Stimulated activated CD8-positive, alpha-beta memory T cell treated with anti-CD3 and anti-CD28 coated beads, Interleukin-4, amount 100 ng/mL, for 48 hours (primary cell): Measurements from ENCODE around the gene LRRC14B.
A peak's percentile ranks its signal among the peaks of the same experiment; 100 is the strongest.

ENCODE experiments used
- DNase-seq: peaks from one replicate; pipeline ENCODE4 v3.0.0-alpha.2; 2020

Gene LRRC14B

GRCh38 chr5:176296-176823, 14.9 kb upstream of the LRRC14B start:
- no peak for DNase-seq

- DNase-seq, result no peak
Measured at GRCh38 chr5:178110-178509, 13.2 kb upstream of the LRRC14B start.

DNA sequence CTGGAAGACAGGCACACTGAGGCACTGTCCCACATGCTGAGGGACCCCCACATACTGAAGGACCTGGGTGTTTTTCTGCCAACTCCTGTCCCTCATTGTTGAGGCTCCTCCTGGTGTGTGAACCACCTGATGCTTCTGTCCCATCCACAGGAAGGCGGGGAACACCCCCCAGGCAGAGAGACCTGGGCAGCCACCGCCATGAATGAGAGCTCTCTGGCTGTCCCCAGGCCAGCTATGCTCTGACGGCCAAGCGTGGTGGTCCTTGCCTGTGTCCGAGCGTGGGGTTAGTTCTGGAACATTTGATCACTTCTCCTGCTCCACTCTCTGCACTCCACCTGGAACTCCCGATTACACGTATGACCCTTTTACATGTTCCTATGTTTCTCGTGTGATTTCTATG, 11.9 kb upstream of the LRRC14B start:
- DNase-seq, result no peak

GRCh38 chr5:180286-180918, 10.9 kb upstream of the LRRC14B start:
- no peak for DNase-seq

DNA sequence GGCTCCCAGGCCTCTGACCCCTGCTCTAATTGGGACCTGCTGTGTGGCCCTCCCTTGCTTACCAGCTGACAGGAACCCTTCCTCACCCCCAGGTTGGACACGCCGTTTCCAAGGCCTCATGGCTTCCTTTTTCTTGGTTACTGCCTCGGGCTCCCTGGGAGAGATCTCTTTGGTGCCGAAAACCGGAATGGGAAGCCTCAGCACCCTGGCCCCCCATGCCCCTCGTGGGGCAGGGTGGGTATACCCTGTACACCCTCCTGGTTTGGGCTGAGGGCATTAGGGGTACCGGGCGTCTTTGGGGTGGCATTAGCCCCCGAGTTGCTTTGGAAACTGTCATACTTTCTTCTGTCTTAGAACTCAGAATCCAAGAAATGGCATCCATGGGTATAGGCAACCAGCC, 10.1 kb upstream of the LRRC14B start:
- no peak for DNase-seq

GRCh38 chr5:181566-181965, 9.7 kb upstream of the LRRC14B start:
- DNase-seq, result no peak

DNA sequence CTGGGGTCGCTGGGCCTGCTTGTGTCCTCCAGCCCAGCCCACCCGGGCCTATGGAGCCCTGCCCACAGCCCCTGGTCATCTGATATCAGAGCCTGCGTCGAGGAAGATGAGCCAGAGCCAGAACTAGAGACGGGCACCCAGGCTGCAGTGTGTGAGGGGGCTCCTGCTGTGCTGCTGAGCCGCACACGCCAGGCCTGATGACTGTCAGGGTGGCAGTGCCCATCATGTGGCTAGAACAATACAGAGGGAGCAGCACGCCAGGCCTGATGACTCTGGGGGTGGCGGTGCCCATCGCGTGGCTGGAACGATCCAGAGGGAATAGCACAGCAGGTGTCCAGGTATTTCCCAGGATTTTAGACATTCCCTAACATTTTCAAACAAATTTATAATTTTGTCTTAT, 9.2 kb upstream of the LRRC14B start:
- no peak for DNase-seq

DNA sequence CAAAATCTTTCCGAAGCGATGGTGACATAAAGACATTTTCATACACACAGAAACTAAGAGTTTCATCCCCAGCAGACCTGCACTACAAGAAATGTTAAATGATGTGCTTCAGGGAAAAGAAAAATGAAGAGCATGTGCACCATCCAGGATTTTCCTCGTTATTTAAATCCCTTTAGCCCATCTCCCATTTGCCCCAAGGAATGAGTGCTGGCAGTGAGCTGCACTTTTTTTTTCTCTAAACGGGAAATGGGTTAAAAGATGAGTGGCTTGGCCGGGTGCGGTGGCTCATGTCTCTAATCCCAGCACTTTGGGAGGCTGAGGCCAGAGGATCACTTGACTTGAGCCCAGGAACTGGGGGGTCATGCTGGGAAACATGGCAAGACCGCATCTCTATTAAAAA, 6.8 kb upstream of the LRRC14B start:
- no peak for DNase-seq

GRCh38 chr5:185095-186070, 5.9 kb upstream of the LRRC14B start:
- no peak for DNase-seq

DNA sequence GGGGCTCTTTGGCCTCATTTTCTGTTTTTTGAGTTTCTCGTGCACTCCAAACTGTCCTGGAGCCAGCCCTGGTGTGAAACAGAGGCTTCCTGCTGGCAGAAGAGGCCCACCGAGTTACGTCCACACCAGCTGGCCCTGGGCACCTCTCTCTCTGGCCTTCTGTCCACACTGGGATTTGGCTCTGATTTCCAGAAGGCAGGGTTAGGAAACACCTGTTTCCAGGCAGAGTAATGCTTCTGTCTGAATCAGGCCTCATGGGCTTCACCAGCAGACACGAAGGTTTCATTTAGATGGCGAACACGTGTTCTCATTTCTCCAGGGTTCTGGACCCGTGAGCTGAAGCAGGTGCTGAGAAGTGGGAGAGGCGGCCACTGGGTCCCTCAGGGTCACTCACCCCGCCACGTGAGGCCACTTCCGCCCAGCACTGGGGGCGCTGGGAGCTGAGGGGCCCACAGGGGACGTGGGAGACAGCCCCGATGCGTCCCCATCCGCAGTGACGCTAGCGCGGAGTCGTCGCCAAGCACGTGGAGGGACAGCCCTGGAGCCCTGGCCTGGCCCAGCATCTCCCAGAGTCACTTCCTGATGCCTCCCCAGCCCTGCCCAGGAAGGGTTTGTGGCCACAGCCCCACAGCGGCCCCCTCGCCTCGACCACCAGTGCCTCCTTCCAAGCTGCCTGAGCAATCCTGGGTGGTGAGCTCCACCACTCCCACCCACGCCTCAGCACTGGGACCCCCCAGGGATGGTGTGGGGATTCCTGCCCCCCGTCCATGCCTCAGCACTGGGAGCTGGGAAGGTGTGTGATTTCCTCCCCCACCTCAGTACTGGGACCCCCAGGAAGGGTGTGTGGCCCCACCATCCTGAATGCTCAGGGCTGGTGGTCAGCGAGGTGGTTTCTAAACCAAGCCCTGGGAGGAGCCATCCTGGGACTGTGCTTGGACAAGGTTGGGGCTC, 4.9 kb upstream of the LRRC14B start:
- DNase-seq, result no peak

GRCh38 chr5:187042-187431, 4.3 kb upstream of the LRRC14B start:
- DNase-seq, result no peak

GRCh38 chr5:187617-188451, 3.5 kb upstream of the LRRC14B start:
- no peak for DNase-seq

DNA sequence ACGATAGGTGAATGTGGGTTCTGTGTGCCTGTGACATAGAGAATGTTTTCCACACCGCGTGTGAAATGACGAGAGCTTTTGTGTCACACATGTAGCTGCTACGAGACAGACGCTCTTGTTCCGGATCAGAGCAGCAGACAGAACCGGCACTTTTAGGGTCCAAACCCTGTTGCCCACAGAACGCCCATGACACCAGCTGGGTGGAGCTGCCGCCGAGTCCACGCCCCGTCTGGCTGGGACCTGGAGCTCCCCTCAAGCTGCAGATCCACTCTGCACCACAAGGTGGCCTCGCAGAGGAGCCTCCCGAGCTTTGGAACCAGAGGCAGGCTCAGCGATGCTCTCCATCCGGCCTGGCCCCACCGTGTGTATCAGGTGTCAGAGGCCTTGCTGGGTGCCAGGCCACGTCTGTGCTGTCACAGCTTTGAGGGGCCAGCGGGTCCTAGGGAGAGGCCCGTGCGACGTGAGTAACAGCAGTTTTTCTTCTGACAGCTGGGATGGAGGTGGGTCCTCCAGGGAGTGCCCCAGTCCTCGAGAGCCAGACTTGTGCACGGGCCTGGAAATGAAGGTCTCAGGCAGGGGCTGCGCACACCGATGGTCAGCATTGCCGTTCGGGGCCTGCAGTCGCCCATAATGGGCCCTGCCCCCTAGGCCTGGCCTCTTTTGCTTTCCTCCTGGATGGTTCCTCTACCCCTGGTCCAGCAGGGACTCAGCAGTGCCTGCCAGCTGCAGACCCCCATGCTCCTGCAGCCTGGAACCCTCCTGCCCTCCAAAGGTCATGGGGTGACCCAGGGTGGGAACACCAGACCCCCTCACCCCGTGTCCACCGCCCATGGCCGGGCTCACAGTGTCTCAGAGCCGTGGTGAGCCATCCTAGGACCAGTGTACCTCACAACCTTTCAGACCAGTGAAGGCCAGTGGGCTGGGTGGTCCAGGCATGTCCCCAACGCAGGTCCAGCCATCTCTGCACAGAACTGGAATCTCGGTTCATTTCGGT, 2.5 kb upstream of the LRRC14B start:
- DNase-seq, result peak; percentile 94

DNA sequence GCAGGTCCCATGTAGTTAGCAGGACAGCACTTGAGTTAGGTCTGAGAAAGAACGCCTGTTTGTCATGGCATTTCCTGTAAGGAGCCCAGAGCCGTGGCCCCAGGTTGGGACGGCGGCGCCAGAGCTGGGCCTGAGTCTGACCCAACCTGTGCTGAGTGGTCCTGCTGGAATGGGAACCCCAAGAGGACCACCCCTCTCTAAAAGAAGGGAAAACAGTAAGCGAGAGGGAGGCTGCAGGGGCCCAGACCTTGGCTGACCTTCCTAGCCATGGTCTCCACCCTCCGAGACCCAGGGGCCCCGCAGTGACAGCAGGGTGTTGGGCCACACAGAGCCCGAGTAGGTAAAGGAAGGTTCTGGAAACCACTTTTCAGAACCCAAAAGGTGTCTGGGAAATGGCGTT, 1.8 kb upstream of the LRRC14B start:
- DNase-seq, result no peak

- DNase-seq, result no peak
Measured at GRCh38 chr5:189976-190365, 1.3 kb upstream of the LRRC14B start.

- no peak for DNase-seq
Measured at GRCh38 chr5:190366-191035, 794 bp upstream of the LRRC14B start.

GRCh38 chr5:191949-192690, 825 bp downstream of the LRRC14B start:
- DNase-seq, result no peak

DNA sequence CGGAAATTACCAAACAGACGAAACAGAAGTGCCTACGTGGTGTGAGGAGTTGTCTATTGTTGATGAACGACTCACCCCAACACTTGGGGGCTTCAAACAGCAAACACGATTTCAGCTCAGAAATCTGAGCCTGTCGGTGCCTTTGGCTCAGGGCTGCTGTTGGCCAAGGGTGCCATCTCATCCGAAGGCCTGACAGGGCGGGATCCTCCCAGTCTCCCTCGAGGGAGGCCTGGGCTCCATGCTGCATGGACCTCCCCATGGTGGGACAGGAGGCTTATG, 1.3 kb downstream of the LRRC14B start:
- no peak for DNase-seq

- DNase-seq, result no peak
Measured at GRCh38 chr5:192970-193831, 1.9 kb downstream of the LRRC14B start.
